GM12878 (cell line): ENCODE measurements around the gene STKLD1. TPM values are rescaled to one million over a fixed set of nuclear protein-coding genes. Genes with fewer than 3 reads are reported as not detected.

ENCODE experiments used
- ASH2L ChIP-seq: fragments of 300-600, 200-600 bp; sonication (generic); IDR thresholded peaks from 2 replicates; pipeline ENCODE4 v1.6.1; 2017; ENCODE audit warnings: low read depth, mild to moderate bottlenecking, borderline replicate concordance
- CBFB ChIP-seq: IDR thresholded peaks from 2 replicates; pipeline ENCODE4 v1.6.1; 2016; ENCODE audit warnings: antibody characterized with exemption, low read depth
- FOXK2 ChIP-seq: fragments of 450-650 bp; IDR thresholded peaks from 2 replicates; pipeline ENCODE4 v1.6.1; 2017; ENCODE audit warnings: mild to moderate bottlenecking, moderate library complexity
- HCFC1 ChIP-seq: fragments of 150-350 bp; IDR thresholded peaks from 2 replicates; pipeline ENCODE4 v1.6.1; 2014; ENCODE audit warnings: low read length
- HDAC2 ChIP-seq: fragments of 200-600 bp; sonication (generic); IDR thresholded peaks from 2 replicates; pipeline ENCODE4 v1.6.1; 2017
- IRF4 ChIP-seq: IDR thresholded peaks from 2 replicates; pipeline ENCODE4 v1.6.1; 2011; ENCODE audit warnings: low read depth, low read length
- KLF5 ChIP-seq: fragments of 450-650 bp; IDR thresholded peaks from 2 replicates; pipeline ENCODE4 v1.6.1; 2014; ENCODE audit warnings: mild to moderate bottlenecking; ENCODE audit not compliant: partially characterized antibody
- LARP7 ChIP-seq: fragments of 450-650 bp; IDR thresholded peaks from 2 replicates; pipeline ENCODE4 v1.6.1; 2017; ENCODE audit warnings: mild to moderate bottlenecking
- NFXL1 ChIP-seq: fragments of 450-650 bp; IDR thresholded peaks from 2 replicates; pipeline ENCODE4 v1.6.1; 2017; ENCODE audit warnings: antibody characterized with exemption, mild to moderate bottlenecking, borderline replicate concordance
- NFYA ChIP-seq: IDR thresholded peaks from 2 replicates; pipeline ENCODE4 v1.6.1; 2011; ENCODE audit warnings: low read depth, mild to moderate bottlenecking, low read length, improper control_type of control experiment, borderline replicate concordance
- NR2C1 ChIP-seq: fragments of 450-650 bp; IDR thresholded peaks from 2 replicates; pipeline ENCODE4 v1.6.1; 2017; ENCODE audit warnings: antibody characterized with exemption, mild to moderate bottlenecking, moderate library complexity
- NR2C2 ChIP-seq: IDR thresholded peaks from 2 replicates; pipeline ENCODE4 v1.6.1; 2011; ENCODE audit warnings: borderline replicate concordance, low read depth; ENCODE audit not compliant: control insufficient read depth, insufficient read length
- PBX3 ChIP-seq: IDR thresholded peaks from 2 replicates; pipeline ENCODE4 v1.6.1; 2011; ENCODE audit warnings: mild to moderate bottlenecking, low read depth, low read length, moderate library complexity; ENCODE audit not compliant: insufficient replicate concordance
- PKNOX1 ChIP-seq: fragments of 450-650 bp; IDR thresholded peaks from 2 replicates; pipeline ENCODE4 v1.6.1; 2016; ENCODE audit warnings: mild to moderate bottlenecking
- RAD21 ChIP-seq: IDR thresholded peaks from 2 replicates; pipeline ENCODE4 v1.6.1; 2011; ENCODE audit warnings: mild to moderate bottlenecking, low read depth, low read length, moderate library complexity; ENCODE audit not compliant: insufficient read depth
- RBBP5 ChIP-seq: fragments of 200-600 bp; sonication (generic); conservative IDR thresholded peaks from 2 replicates; pipeline ENCODE4 v1.6.1; 2016
- RFX5 ChIP-seq: IDR thresholded peaks from 2 replicates; pipeline ENCODE4 v1.6.1; 2011; ENCODE audit warnings: low read depth, low read length, improper control_type of control experiment
- SREBF1 ChIP-seq: IDR thresholded peaks from 2 replicates; pipeline ENCODE4 v1.6.1; 2012; ENCODE audit warnings: mild to moderate bottlenecking, low read length
- WRNIP1 ChIP-seq: IDR thresholded peaks from 2 replicates; pipeline ENCODE4 v1.6.1; 2011; ENCODE audit warnings: low read depth, low read length, improper control_type of control experiment, borderline replicate concordance
- YBX1 ChIP-seq: fragments of 450-650 bp; IDR thresholded peaks from 2 replicates; pipeline ENCODE4 v1.6.1; 2016; ENCODE audit warnings: antibody characterized with exemption
- YY1 ChIP-seq: IDR thresholded peaks from 2 replicates; pipeline ENCODE4 v1.6.1; 2011; ENCODE audit warnings: low read depth, mild to moderate bottlenecking, low read length
- ZBTB4 ChIP-seq: fragments of 450-650 bp; formaldehyde crosslinking; IDR thresholded peaks from 2 replicates; pipeline ENCODE4 v1.4.0; 2022; ENCODE audit warnings: mild to moderate bottlenecking, moderate library complexity
- ZNF687 ChIP-seq: fragments of 450-650 bp; IDR thresholded peaks from 2 replicates; pipeline ENCODE4 v1.6.1; 2017; ENCODE audit warnings: mild to moderate bottlenecking, moderate library complexity
- polyA plus RNA-seq, 11 experiments: library from polyadenylated mRNA; depleted of rRNA in 4 of 11; unstranded in 6 of 11; stranded (reverse) in 5 of 11; fragments of >200 nt; fragmentation: Nextera tagmentation in 4 of 11; fragmentation: Illumina TruSeq in 1 of 11; extraction: Ambion mirVana in 4 of 11; extraction: Trizol in 1 of 11; gene quantifications; 1 replicate in 1 of 11; 2 replicates in 10 of 11; pipeline versions ENCODE4 v1.2.1 to v1.2.3, GENCODE V29; 2011 to 2016; ENCODE audit warnings: inconsistent platforms in 2 of 11, missing spikeins in 2 of 11, low read depth in 1 of 11
- total RNA-seq, 4 experiments: library from RNA; depleted of rRNA in 3 of 4; stranded (reverse); fragments of >200 nt in 3 of 4; fragmentation: Illumina TruSeq in 1 of 4; extraction: Trizol in 1 of 4; gene quantifications; 2 replicates each; pipeline versions ENCODE4 v1.2.1 to v1.2.3, GENCODE V29; 2013 to 2021

STKLD1 gene
- total and polyA plus RNA-seq, 10 of the 15 experiments (the other 5 are each of a cell fraction or from before 2014, with no cell fraction given): 0.07 to 0.40 (median 0.29) TPM; not detected in 4

- TF ChIP-seq PKNOX1 (peak; percentile 30; the same call in 1 of the 2 replicates), HDAC2 (no peak), NR2C2 (no peak), YBX1 (no peak), NFYA (no peak), RFX5 (no peak), KLF5 (peak; percentile 93), NR2C1 (no peak), HCFC1 (peak; percentile 60), WRNIP1 (no peak), ASH2L (peak; percentile 98), CBFB (peak; percentile 99; the same call in 1 of the 2 replicates), FOXK2 (no peak), IRF4 (peak; percentile 57; the same call in 1 of the 2 replicates), NFXL1 (no peak), ZBTB4 (CRISPR knock-in tag) (no peak), PBX3 (peak; percentile 40), RBBP5 (peak; percentile 99), RAD21 (no peak), LARP7 (peak; percentile 72), YY1 (peak; percentile 97), SREBF1 (no peak), ZNF687 (no peak)
These were observed 28.0 kb upstream of the STKLD1 start, which contains the start of the genes MED22 and RPL7A (continued) for GRCh38 chr9:133347985-133348717.
